ENCODE results near the gene ASTE1. TPM values are rescaled to one million over a fixed set of nuclear protein-coding genes. Genes with fewer than 3 reads are reported as not detected.
"Not testable (repeated sequence)": the region's sequence is repeated elsewhere in the genome, so short reads cannot be mapped to it uniquely, and the experiment has no call there.

ASTE1 gene
- total RNA-seq, 2 donors from 2014 or later, result 6.1 to 7.7 TPM

DNA sequence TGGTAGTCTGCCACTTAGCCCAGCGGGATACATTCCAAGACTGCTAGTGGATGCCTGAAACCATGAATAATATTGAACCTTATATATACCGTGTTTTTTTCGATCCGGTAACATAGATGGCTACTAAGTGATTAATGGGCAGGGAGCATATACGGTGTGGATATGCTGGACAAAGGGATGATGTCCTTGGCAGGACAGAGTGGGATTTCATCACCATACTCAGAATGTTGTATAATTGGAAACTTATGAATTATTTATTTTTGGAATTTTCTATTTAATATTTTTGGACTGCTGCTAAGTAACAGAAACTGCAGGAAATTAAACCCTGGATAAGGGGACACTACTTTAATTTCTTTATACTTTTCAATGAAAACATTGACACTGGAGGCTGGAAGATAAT lies 53.2 kb downstream of the ASTE1 start:
- Histone ChIP-seq H3K9me3 (no peaks in the 10 kb centered on the region), H3K36me3 (no peaks in the 10 kb centered on the region), H3K4me1 (replicated peaks) (no peaks in the 10 kb centered on the region), H3K27ac (no peak overlapping the region), H3K27me3 (replicated peaks; ENCODE audit: insufficient read depth) (no peaks in the 10 kb centered on the region), H3K4me3 (no peak overlapping the region)
- intact Hi-C loops (cut with DNase I), result no loop called here
- 94% methylated on average over 5 of the region's 5 CpGs for WGBS
- DNase-seq (ENCODE audit: low spot score), result no peak
- TF ChIP-seq POLR2A (IDR thresholded peaks at IDR 0.05) (no peak), POLR2AphosphoS5 (IDR thresholded peaks at IDR 0.05) (no peak)
- TF ChIP-seq, protein P1, sequence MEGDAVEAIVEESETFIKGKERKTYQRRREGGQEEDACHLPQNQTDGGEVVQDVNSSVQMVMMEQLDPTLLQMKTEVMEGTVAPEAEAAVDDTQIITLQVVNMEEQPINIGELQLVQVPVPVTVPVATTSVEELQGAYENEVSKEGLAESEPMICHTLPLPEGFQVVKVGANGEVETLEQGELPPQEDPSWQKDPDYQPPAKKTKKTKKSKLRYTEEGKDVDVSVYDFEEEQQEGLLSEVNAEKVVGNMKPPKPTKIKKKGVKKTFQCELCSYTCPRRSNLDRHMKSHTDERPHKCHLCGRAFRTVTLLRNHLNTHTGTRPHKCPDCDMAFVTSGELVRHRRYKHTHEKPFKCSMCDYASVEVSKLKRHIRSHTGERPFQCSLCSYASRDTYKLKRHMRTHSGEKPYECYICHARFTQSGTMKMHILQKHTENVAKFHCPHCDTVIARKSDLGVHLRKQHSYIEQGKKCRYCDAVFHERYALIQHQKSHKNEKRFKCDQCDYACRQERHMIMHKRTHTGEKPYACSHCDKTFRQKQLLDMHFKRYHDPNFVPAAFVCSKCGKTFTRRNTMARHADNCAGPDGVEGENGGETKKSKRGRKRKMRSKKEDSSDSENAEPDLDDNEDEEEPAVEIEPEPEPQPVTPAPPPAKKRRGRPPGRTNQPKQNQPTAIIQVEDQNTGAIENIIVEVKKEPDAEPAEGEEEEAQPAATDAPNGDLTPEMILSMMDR (IDR thresholded peaks at IDR 0.05), result no peak

DNA sequence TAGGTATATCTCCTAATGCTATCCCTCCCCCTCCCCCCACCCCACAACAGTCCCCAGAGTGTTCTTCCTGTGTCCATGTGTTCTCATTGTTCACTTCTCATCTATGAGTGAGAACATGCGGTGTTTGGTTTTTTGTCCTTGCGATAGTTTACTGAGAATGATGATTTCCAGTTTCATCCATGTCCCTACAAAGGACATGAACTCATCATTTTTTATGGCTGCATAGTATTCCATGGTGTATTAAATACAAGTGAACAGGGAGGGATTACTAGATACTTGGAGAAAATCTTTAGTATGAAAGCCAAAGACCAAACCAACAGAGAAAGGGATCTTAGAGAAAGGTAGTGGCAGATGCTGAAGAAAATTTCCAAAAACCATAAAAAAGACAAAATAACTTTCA lies 54.0 kb downstream of the ASTE1 start:
- DNase-seq (ENCODE audit: low spot score); H3K4me1 ChIP-seq (replicated peaks); H3K27ac ChIP-seq; H3K4me3 ChIP-seq; H3K27me3 ChIP-seq (replicated peaks; ENCODE audit: insufficient read depth); H3K36me3 ChIP-seq; H3K9me3 ChIP-seq; intact Hi-C loops (cut with DNase I): not testable (repeated sequence)
- WGBS, result 97% methylated on average over 2 of the region's 2 CpGs

DNA sequence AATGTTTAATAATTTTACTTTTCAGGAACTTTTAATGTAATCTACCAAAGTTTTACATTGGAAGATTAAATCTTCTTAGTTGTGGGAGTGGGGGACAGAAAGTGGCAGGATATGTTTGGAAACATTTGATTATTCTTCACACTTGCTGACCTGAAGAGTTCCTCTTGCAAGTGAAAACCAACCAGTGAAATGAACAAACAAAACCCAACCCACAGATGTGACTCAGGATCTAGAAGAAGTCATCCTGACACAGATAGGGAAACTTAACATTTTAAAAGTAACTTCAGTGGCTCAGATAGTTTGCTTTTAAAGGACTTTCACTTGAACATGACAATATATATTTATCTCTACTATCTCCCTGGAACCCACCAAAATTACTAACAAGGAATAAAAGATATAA lies 55.4 kb downstream of the ASTE1 start:
- Histone ChIP-seq H3K4me3 (no peak overlapping the region), H3K27me3 (replicated peaks; ENCODE audit: insufficient read depth) (no peaks in the 10 kb centered on the region), H3K9me3 (no peaks in the 10 kb centered on the region), H3K27ac (no peak overlapping the region), H3K36me3 (no peaks in the 10 kb centered on the region), H3K4me1 (replicated peaks) (no peaks in the 10 kb centered on the region)
- no peak for DNase-seq (ENCODE audit: low spot score)
- intact Hi-C loops (cut with DNase I), result no loop called here
- TF ChIP-seq POLR2AphosphoS5 (IDR thresholded peaks at IDR 0.05) (no peak), POLR2A (IDR thresholded peaks at IDR 0.05) (no peak)
- TF ChIP-seq, protein P1 (IDR thresholded peaks at IDR 0.05), result no peak

DNA sequence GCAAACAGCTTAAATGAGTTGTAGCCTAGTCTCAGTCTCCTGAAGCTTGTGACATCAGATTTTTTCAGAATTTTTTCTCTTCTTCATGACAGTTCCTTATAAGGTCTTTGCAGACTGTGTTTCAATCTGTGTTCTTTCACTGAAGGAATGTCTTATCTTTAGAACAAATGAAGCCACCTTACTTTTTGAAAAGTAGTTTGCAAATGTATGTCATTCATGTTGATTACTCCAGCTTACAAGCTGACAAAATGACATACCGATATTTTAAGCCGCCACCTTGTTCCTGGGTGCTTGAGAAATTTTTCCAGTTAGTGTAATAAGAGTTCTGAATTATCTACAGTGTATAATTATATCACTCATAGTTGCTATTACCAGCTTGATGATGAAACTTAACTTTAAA lies 57.0 kb downstream of the ASTE1 start:
- H3K27ac ChIP-seq, result no peak overlapping the region
- DNase-seq (ENCODE audit: low spot score), result no peak
- intact Hi-C loops (cut with DNase I), result no loop called here
- 98% methylated on average over 2 of the region's 2 CpGs for WGBS
- no peaks in the 10 kb centered on the region for H3K27me3 ChIP-seq (replicated peaks; ENCODE audit: insufficient read depth)
- H3K4me3 ChIP-seq, result no peak overlapping the region
- TF ChIP-seq, protein P1 (IDR thresholded peaks at IDR 0.05), result no peak
- TF ChIP-seq POLR2AphosphoS5 (IDR thresholded peaks at IDR 0.05), result no peak
- no peak for TF ChIP-seq POLR2A (IDR thresholded peaks at IDR 0.05)
- H3K9me3 ChIP-seq, result no peaks in the 10 kb centered on the region
- H3K36me3 ChIP-seq, result no peaks in the 10 kb centered on the region
- H3K4me1 ChIP-seq (replicated peaks), result no peaks in the 10 kb centered on the region

DNA sequence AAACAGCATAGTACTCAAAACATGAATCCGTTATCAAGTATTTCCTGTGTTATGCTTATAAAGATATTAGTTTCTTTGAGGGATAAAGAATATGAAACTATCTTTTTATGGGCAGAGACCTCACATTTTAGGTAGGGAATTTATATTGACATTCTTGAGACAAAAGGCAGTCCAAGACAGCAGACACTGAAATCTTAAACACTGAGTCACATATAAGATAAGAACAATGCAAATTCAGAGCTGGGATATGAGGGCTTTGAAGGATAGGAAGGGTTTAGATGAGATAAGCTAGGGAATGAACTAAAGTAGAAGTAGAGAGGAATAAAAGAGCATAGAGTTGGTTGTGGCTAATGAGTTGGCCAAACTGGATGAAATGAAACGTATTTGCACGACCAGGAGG lies 58.4 kb downstream of the ASTE1 start:
- DNase-seq (ENCODE audit: low spot score), result no peak
- intact Hi-C loops (cut with DNase I), result no loop called here
- no peak overlapping the region for H3K4me3 ChIP-seq
- no peak for TF ChIP-seq POLR2A (IDR thresholded peaks at IDR 0.05)
- TF ChIP-seq, protein P1 (IDR thresholded peaks at IDR 0.05), result no peak
- no peak for TF ChIP-seq POLR2AphosphoS5 (IDR thresholded peaks at IDR 0.05)
- H3K27me3 ChIP-seq (replicated peaks; ENCODE audit: insufficient read depth), result no peaks in the 10 kb centered on the region
- H3K36me3 ChIP-seq, result no peaks in the 10 kb centered on the region
- H3K9me3 ChIP-seq, result no peaks in the 10 kb centered on the region
- 76% methylated on average over 3 of the region's 3 CpGs for WGBS
- H3K4me1 ChIP-seq (replicated peaks), result no peaks in the 10 kb centered on the region
- H3K27ac ChIP-seq, result no peak overlapping the region

Measured in prostate gland (tissue), 2 donors.